Trophoblast cell (in vitro differentiated cells and primary cell): ENCODE measurements around the gene NFATC1.

Experiments
- DNase-seq, 2 donors: peaks; one replicate each; pipeline ENCODE4 v3.0.0-alpha.2; 2016
- H2AFZ ChIP-seq: 2 replicates; pipeline ENCODE4 v1.6.1; 2013; ENCODE audit warnings: low read length, moderate library complexity, mild to moderate bottlenecking; ENCODE audit not compliant: insufficient read depth, poor library complexity
- H2AK5ac ChIP-seq: 2 replicates; pipeline ENCODE4 v1.6.1; 2013; ENCODE audit warnings: mild to moderate bottlenecking, low read length
- H2BK120ac ChIP-seq: 2 replicates; pipeline ENCODE4 v1.6.1; 2013; ENCODE audit warnings: low read length, mild to moderate bottlenecking, moderate library complexity; ENCODE audit not compliant: insufficient read depth, poor library complexity
- H2BK12ac ChIP-seq: 2 replicates; pipeline ENCODE4 v1.6.1; 2013; ENCODE audit warnings: mild to moderate bottlenecking, low read length, moderate library complexity
- H2BK5ac ChIP-seq: 2 replicates; pipeline ENCODE4 v1.6.1; 2013; ENCODE audit warnings: low read length, low read depth, moderate library complexity, mild to moderate bottlenecking; ENCODE audit not compliant: poor library complexity
- H3K14ac ChIP-seq: 2 replicates; pipeline ENCODE4 v1.6.1; 2013; ENCODE audit warnings: mild to moderate bottlenecking, low read length
- H3K18ac ChIP-seq: 2 replicates; pipeline ENCODE4 v1.6.1; 2013; ENCODE audit warnings: mild to moderate bottlenecking, low read length
- H3K23ac ChIP-seq: 2 replicates; pipeline ENCODE4 v1.6.1; 2013; ENCODE audit warnings: low read length
- H3K27ac ChIP-seq: 2 replicates; pipeline ENCODE4 v1.5.1; 2013; ENCODE audit warnings: low read depth, mild to moderate bottlenecking, inconsistent platforms, low read length, moderate library complexity
- H3K27me3 ChIP-seq: 2 replicates; pipeline ENCODE4 v1.6.1; 2013; ENCODE audit warnings: inconsistent platforms, mild to moderate bottlenecking, low read length, moderate library complexity; ENCODE audit not compliant: insufficient read depth
- H3K36me3 ChIP-seq, 2 experiments: 1 replicate in 1 of 2; 2 replicates in 1 of 2; pipeline ENCODE4 v1.6.1; 2013; ENCODE audit warnings: low read length in 2 of 2, mild to moderate bottlenecking in 2 of 2, moderate library complexity in 1 of 2; ENCODE audit not compliant: insufficient read depth in 2 of 2, control insufficient read depth in 1 of 2
- H3K4ac ChIP-seq: 2 replicates; pipeline ENCODE4 v1.6.1; 2013; ENCODE audit warnings: low read depth, mild to moderate bottlenecking, low read length, moderate library complexity
- H3K4me1 ChIP-seq, 2 experiments: 1 replicate in 1 of 2; 2 replicates in 1 of 2; pipeline ENCODE4 v1.6.1; 2013; ENCODE audit warnings: low read length in 2 of 2, mild to moderate bottlenecking in 2 of 2, moderate library complexity in 1 of 2; ENCODE audit not compliant: insufficient read depth in 2 of 2, control insufficient read depth in 1 of 2
- H3K4me2 ChIP-seq: 2 replicates; pipeline ENCODE4 v1.6.1; 2013; ENCODE audit warnings: inconsistent platforms, mild to moderate bottlenecking, low read length, moderate library complexity
- H3K4me3 ChIP-seq: 2 replicates; pipeline ENCODE4 v1.5.1; 2013; ENCODE audit warnings: mild to moderate bottlenecking, low read depth, low read length, inconsistent platforms
- H3K79me1 ChIP-seq: one replicate; pipeline ENCODE4 v1.6.1; 2013; ENCODE audit warnings: low read length
- H3K79me2 ChIP-seq: 2 replicates; pipeline ENCODE4 v1.6.1; 2013; ENCODE audit warnings: low read length, mild to moderate bottlenecking; ENCODE audit not compliant: control insufficient read depth, insufficient read depth, poor library complexity
- H3K9ac ChIP-seq: 2 replicates; pipeline ENCODE4 v1.6.1; 2013; ENCODE audit warnings: mild to moderate bottlenecking, low read length
- H3K9me3 ChIP-seq: 2 replicates; pipeline ENCODE4 v1.6.1; 2013; ENCODE audit warnings: low read depth, mild to moderate bottlenecking, control low read depth, inconsistent platforms, low read length; ENCODE audit not compliant: insufficient read depth
- H4K12ac ChIP-seq: 2 replicates; pipeline ENCODE4 v1.6.1; 2013; ENCODE audit warnings: low read depth, mild to moderate bottlenecking, low read length, moderate library complexity
- H4K8ac ChIP-seq: 2 replicates; pipeline ENCODE4 v1.6.1; 2013; ENCODE audit warnings: low read depth, mild to moderate bottlenecking, low read length, moderate library complexity
- H4K91ac ChIP-seq: one replicate; pipeline ENCODE4 v1.6.1; 2013; ENCODE audit warnings: low read depth, mild to moderate bottlenecking, low read length, moderate library complexity
- WGBS: extraction: QIAGEN DNeasy Blood & Tissue Kit; methylation state at CpG from one replicate; pipeline ENCODE4 v1.1.7; 2013; ENCODE audit warnings: missing lambda C conversion rate; ENCODE audit not compliant: insufficient read length, insufficient coverage; ENCODE audit errors: extremely low coverage; 5-methylcytosine and 5-hydroxymethylcytosine counted together

Gene NFATC1

DNA sequence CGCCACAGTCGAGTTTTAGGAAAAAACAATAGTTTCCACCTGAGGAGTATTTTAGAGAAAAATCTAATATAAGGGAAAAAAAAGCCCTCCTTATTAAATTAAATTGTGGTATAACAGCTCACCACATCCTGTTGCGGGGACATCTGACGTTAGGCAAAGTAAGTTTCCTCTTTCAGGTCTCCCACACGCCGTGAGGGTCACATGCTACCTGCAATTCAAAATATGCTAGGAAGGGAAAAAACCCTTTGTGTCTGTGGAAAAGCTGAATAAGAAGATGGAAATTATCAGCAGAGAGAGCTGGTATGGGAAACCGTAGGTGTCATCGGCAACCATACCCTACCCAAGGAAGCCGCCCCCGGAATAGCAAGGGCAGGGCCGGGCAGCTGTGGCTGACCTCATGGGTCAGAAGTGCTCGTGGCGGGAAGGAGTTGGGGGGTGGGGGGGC is 128.0 kb downstream of the NFATC1 start:
- Histone ChIP-seq H3K23ac (no peak overlapping the region), H3K9me3 (no peaks in the 10 kb centered on the region), H3K79me2 (no peaks in the 10 kb centered on the region), H3K27me3 (no peaks in the 10 kb centered on the region), H3K27ac (no peak overlapping the region), H4K12ac (no peak overlapping the region), H3K9ac (no peak overlapping the region), H3K79me1 (no peaks in the 10 kb centered on the region), H3K4me1 (no peaks in the 10 kb centered on the region), H2BK120ac (no peak overlapping the region), H3K4me3 (no peak overlapping the region), H2BK12ac (no peak overlapping the region), H3K4me2 (no peak overlapping the region), H2AFZ (no peak overlapping the region), H3K18ac (no peak overlapping the region), H3K36me3 (no peaks in the 10 kb centered on the region), H3K4ac (no peak overlapping the region), H2BK5ac (no peak overlapping the region), H3K14ac (no peak overlapping the region), H4K8ac (no peak overlapping the region), H2AK5ac (no peak overlapping the region), H4K91ac (no peak overlapping the region)
- DNase-seq = peak in 1 of 2 donors; percentile 32
- WGBS = no CpG with 5 or more reads among the region's 13 CpGs

DNA sequence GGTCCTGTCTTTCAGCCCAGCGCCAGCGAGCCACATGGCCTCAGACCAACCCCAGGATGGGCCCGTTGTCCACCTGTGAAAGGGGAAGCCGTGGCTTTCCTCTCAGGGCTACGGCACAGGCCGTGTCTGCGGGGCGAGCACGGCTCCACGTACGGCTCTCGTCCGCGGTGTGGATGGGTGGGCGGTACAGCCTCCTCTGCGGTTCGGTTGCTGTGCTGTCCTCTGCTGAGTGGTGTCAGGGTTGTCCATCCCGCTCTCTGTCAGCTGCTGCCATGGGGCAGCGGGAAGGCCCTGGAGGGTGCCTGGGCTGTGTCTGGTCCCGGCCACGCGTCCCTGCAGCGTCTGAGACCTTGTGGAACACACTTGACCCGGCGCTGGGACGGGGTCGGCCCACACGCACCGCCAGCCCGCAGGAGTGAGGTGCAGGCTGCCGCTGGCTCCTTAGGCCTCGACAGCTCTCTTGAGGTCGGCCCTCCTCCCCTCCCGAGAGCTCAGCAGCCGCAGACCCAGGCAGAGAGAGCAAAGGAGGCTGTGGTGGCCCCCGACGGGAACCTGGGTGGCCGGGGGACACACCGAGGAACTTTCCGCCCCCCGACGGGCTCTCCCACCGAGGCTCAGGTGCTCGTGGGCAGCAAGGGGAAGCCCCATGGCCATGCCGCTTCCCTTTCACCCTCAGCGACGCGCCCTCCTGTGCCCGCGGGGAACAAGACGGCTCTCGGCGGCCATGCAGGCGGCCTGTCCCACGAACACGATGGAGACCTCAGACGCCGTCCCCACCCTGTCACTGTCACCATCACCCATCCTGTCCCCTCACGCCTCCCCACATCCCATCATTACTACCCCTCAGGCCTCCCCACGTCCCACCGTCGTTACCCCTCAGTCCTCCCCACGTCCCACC is 128.7 kb downstream of the NFATC1 start:
- Histone ChIP-seq H4K8ac (no peak overlapping the region), H3K27ac (no peak overlapping the region), H3K9me3 (no peaks in the 10 kb centered on the region), H4K91ac (no peak overlapping the region), H2AK5ac (no peak overlapping the region), H3K4me1 (no peaks in the 10 kb centered on the region), H3K4me3 (no peak overlapping the region), H2AFZ (no peak overlapping the region), H3K23ac (no peak overlapping the region), H3K4ac (no peak overlapping the region), H3K9ac (no peak overlapping the region), H3K18ac (no peak overlapping the region), H3K79me1 (no peaks in the 10 kb centered on the region), H2BK120ac (no peak overlapping the region), H4K12ac (no peak overlapping the region), H3K14ac (no peak overlapping the region), H3K36me3 (no peaks in the 10 kb centered on the region), H3K27me3 (no peaks in the 10 kb centered on the region), H2BK12ac (no peak overlapping the region), H2BK5ac (no peak overlapping the region), H3K79me2 (no peaks in the 10 kb centered on the region), H3K4me2 (no peak overlapping the region)
- no CpG with 5 or more reads among the region's 63 CpGs for WGBS
- no peak for DNase-seq

DNA sequence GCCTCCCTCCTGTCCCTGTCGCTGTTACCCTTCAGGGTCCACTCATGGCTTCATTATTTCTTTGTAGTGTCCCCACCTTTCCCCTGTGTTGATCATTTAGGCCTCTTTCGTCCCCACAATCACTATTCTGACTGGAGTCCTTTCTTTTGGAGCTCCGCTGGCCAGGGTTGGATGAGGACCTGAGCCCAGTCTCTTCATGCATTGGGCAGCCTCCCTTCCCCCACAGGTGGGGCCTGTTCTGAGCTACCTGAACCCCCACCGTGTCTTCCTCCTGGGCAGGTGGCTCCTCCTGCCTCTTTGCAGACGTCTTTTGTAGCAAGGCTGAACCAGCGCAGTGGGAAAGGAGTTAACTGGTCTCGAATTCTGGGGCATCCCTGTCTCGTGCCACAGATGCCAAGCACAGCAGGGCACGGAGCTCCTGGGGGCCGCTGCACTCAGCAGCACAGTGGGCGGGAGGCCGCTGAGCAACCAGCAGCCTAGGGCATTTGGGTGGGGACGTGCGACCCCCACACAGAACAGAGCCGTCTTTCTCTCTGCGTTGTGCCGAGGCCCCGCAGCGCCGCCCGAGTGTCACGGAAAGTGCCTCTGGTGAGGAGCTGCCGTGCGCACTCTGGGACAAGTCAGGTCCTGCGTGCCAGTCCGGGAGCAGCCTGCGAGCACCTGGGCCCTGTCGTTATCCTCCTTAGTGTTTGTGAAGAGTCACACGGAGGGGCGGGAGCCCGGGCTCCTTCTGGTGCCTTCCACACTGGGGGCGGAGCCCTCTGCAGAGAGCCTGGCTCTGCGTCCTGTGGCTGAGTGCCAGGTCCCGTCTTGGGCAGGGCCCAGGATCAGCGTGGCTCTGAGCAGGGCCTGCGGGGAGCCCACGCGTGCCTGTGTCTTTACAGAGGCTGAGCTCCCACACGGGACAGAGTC is 130.1 kb downstream of the NFATC1 start:
- Histone ChIP-seq H3K9ac (no peak overlapping the region), H3K27ac (no peak overlapping the region), H3K23ac (no peak overlapping the region), H3K4me1 (no peaks in the 10 kb centered on the region), H3K79me2 (no peaks in the 10 kb centered on the region), H2AK5ac (no peak overlapping the region), H4K12ac (no peak overlapping the region), H3K4me3 (no peak overlapping the region), H4K8ac (no peak overlapping the region), H3K9me3 (no peaks in the 10 kb centered on the region), H3K36me3 (no peaks in the 10 kb centered on the region), H3K4me2 (no peak overlapping the region), H3K27me3 (no peaks in the 10 kb centered on the region), H2AFZ (no peak overlapping the region), H2BK5ac (no peak overlapping the region), H2BK12ac (no peak overlapping the region), H3K4ac (no peak overlapping the region), H3K14ac (no peak overlapping the region), H2BK120ac (no peak overlapping the region), H4K91ac (no peak overlapping the region), H3K18ac (no peak overlapping the region), H3K79me1 (no peaks in the 10 kb centered on the region)
- no CpG with 5 or more reads among the region's 39 CpGs for WGBS
- DNase-seq = no peak

DNA sequence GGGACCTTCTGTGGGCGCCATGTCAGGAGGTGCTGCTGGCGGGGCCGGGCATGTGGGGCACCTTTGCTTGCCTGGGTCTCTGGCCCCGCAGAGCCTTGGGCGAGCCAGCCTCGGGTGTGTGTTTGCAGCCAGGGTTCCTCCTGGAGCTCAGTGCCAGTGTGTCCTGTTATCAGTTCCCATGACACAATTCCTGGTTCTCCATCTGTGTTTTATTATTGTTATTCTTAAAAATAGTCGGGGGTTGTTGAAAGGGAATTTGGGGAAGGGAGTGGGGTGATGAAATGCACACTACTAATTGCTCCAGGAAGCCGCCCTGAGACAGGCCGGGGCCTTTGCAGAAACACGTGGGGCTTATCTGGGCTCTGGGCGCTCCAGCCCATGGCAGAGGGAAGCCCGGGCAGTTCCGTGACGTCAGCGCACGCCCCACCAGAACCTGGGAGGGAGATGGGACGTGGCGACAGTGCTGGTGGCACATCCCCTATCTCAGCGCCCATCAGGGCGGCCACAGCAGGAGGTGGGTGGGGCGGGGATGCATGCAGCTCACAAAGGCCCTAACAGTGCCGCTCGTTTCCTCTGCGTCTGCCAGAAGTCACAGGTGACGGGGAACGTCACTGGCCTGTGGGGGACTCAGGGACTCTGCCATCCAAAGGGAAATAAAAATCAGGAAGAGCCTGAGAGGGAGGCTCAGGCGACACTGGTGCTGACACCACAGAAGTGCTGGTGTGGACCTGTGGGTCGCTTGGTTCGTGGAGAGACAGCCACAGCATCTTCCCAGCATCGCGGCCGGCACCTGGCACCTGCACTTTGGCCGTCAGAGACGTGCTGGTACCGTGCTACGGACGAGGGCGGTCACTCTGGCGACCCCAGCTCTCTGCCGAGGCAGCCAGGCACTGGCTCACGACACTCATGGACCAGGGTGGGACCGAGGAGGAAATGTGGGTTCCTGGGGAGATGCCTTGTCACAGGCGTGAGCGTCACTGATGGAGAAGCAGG is 131.0 kb downstream of the NFATC1 start:
- no peaks in the 10 kb centered on the region for H3K79me1 ChIP-seq
- no peak overlapping the region for H4K12ac ChIP-seq
- H3K4me3 ChIP-seq = no peak overlapping the region
- no peak overlapping the region for H2AFZ ChIP-seq
- no peaks in the 10 kb centered on the region for H3K79me2 ChIP-seq
- no peak overlapping the region for H3K23ac ChIP-seq
- H3K18ac ChIP-seq = no peak overlapping the region
- no peak overlapping the region for H3K14ac ChIP-seq
- no peaks in the 10 kb centered on the region for H3K4me1 ChIP-seq
- H2BK5ac ChIP-seq = no peak overlapping the region
- no peaks in the 10 kb centered on the region for H3K27me3 ChIP-seq
- no peak overlapping the region for H3K4me2 ChIP-seq
- WGBS = 100% methylated on average over 1 of the region's 44 CpGs
- no peaks in the 10 kb centered on the region for H3K36me3 ChIP-seq
- H3K9me3 ChIP-seq = no peaks in the 10 kb centered on the region
- no peak overlapping the region for H4K8ac ChIP-seq
- no peak overlapping the region for H2AK5ac ChIP-seq
- H3K9ac ChIP-seq = no peak overlapping the region
- H4K91ac ChIP-seq = no peak overlapping the region
- H2BK120ac ChIP-seq = no peak overlapping the region
- DNase-seq = no peak
- no peak overlapping the region for H3K27ac ChIP-seq
- H2BK12ac ChIP-seq = no peak overlapping the region
- H3K4ac ChIP-seq = no peak overlapping the region
